CD14-positive monocyte (primary cell): ENCODE measurements around the gene ENKD1. TPM values are rescaled to one million over a fixed set of nuclear protein-coding genes. Genes with fewer than 3 reads are reported as not detected.

Source experiments
- DNase-seq, 3 donors: peaks; one replicate each; pipeline ENCODE4 v3.0.0-alpha.2; 2011 to 2022
- H2AFZ ChIP-seq: 2 replicates; pipeline ENCODE4 v1.6.0; 2012; ENCODE audit warnings: mild to moderate bottlenecking, low read depth, low read length, inconsistent platforms; ENCODE audit not compliant: insufficient read depth, poor library complexity, severe bottlenecking
- H3K27ac ChIP-seq, 2 donors: 1 replicate in 1 of 2; 2 replicates in 1 of 2; pipeline ENCODE4 v1.5.1; 2012 to 2013; ENCODE audit warnings: low read length in 2 of 2, control low read depth in 1 of 2, inconsistent platforms in 1 of 2, low read depth in 1 of 2, mild to moderate bottlenecking in 1 of 2
- H3K27me3 ChIP-seq, 2 donors: one replicate each; pipeline versions ENCODE4 v1.6.0 to v1.6.1; 2011 to 2013; ENCODE audit warnings: low read length in 2 of 2; ENCODE audit not compliant: control insufficient read depth in 2 of 2, insufficient read depth in 2 of 2
- H3K36me3 ChIP-seq, 2 donors: replicated peaks in 1 of 2; 1 replicate in 1 of 2; 2 replicates in 1 of 2; pipeline versions ENCODE4 v1.5.1 to v1.6.1; 2012 to 2013; ENCODE audit warnings: low read length in 2 of 2, control low read depth in 1 of 2, inconsistent platforms in 1 of 2, mild to moderate bottlenecking in 1 of 2; ENCODE audit not compliant: insufficient read depth in 2 of 2, control insufficient read depth in 1 of 2
- H3K4me1 ChIP-seq, 2 donors: 1 replicate in 1 of 2; 2 replicates in 1 of 2; pipeline versions ENCODE4 v1.5.1 to v1.6.1; 2012 to 2013; ENCODE audit warnings: low read length in 2 of 2, control low read depth in 1 of 2, inconsistent platforms in 1 of 2, mild to moderate bottlenecking in 1 of 2, moderate library complexity in 1 of 2; ENCODE audit not compliant: insufficient read depth in 2 of 2, control insufficient read depth in 1 of 2
- H3K4me2 ChIP-seq: replicated peaks from 2 replicates; pipeline ENCODE3; 2012; ENCODE audit warnings: low read length, moderate library complexity, mild to moderate bottlenecking; ENCODE audit not compliant: poor library complexity, severe bottlenecking; ENCODE audit errors: extremely low read depth
- H3K4me3 ChIP-seq, 3 experiments: fragments of 200-600 bp in 1 of 3; sonication (generic) in 1 of 3; replicated peaks in 1 of 3; 1 replicate in 2 of 3; 2 replicates in 1 of 3; pipeline ENCODE4 v1.5.1; 2011 to 2013; ENCODE audit warnings: low read length in 3 of 3, mild to moderate bottlenecking in 3 of 3, control low read depth in 2 of 3, low read depth in 2 of 3, inconsistent platforms in 1 of 3, moderate library complexity in 1 of 3
- H3K79me2 ChIP-seq: 2 replicates; pipeline ENCODE4 v1.6.0; 2012; ENCODE audit warnings: mild to moderate bottlenecking, control low read depth, inconsistent platforms, low read length, moderate library complexity; ENCODE audit not compliant: insufficient read depth
- H3K9ac ChIP-seq: 2 replicates; pipeline ENCODE4 v1.6.0; 2017; ENCODE audit warnings: low read length, mild to moderate bottlenecking; ENCODE audit not compliant: insufficient read depth, poor library complexity, severe bottlenecking
- H3K9me3 ChIP-seq, 2 donors: replicated peaks in 1 of 2; 1 replicate in 1 of 2; 2 replicates in 1 of 2; pipeline versions ENCODE4 v1.5.1 to v1.6.1; 2012 to 2013; ENCODE audit warnings: low read length in 2 of 2, control low read depth in 1 of 2; ENCODE audit not compliant: control insufficient read depth in 1 of 2, insufficient read depth in 1 of 2
- H4K20me1 ChIP-seq: 2 replicates; pipeline ENCODE4 v1.6.0; 2012; ENCODE audit warnings: mild to moderate bottlenecking, low read length, control low read depth, moderate library complexity; ENCODE audit not compliant: insufficient read depth
- H3K27ac Mint-ChIP-seq, 7 donors: one replicate each; pipeline ENCODE4 v1.8.0; 2020; ENCODE audit warnings: mild to moderate bottlenecking in 7 of 7, mixed read lengths in 7 of 7, moderate library complexity in 6 of 7, inconsistent platforms in 2 of 7
- H3K27me3 Mint-ChIP-seq, 3 donors: one replicate each; pipeline ENCODE4 v1.8.0; 2021 to 2022; ENCODE audit warnings: low read depth in 3 of 3, mild to moderate bottlenecking in 3 of 3, mixed read lengths in 3 of 3, moderate library complexity in 3 of 3, inconsistent platforms in 1 of 3
- H3K36me3 Mint-ChIP-seq, 2 donors: one replicate each; pipeline ENCODE4 v1.8.0; 2020; ENCODE audit warnings: mixed read lengths in 2 of 2, inconsistent platforms in 1 of 2, mild to moderate bottlenecking in 1 of 2
- H3K4me1 Mint-ChIP-seq: one replicate; pipeline ENCODE4 v1.8.0; 2020; ENCODE audit warnings: mild to moderate bottlenecking, mixed read lengths
- H3K4me3 Mint-ChIP-seq, 2 donors: one replicate each; pipeline ENCODE4 v1.8.0; 2020; ENCODE audit warnings: mild to moderate bottlenecking in 2 of 2, mixed read lengths in 2 of 2, moderate library complexity in 1 of 2
- H3K9me3 Mint-ChIP-seq, 7 donors: one replicate each; pipeline ENCODE4 v1.8.0; 2020 to 2022; ENCODE audit warnings: mixed read lengths in 7 of 7, mild to moderate bottlenecking in 6 of 7, moderate library complexity in 6 of 7, inconsistent platforms in 2 of 7
- CTCF ChIP-seq: fragments of 200-600 bp; IDR thresholded peaks from one replicate; pipeline ENCODE4 v1.8.0; 2022; ENCODE audit warnings: antibody characterized with exemption, mild to moderate bottlenecking
- WGBS: methylation state at CpG from one replicate; pipeline ENCODE4 v1.1.5; 2013; ENCODE audit warnings: missing lambda C conversion rate; ENCODE audit not compliant: insufficient coverage; 5-methylcytosine and 5-hydroxymethylcytosine counted together
- intact Hi-C, 2 donors: fragments of 100-400 bp; cut with micrococcal nuclease; formaldehyde crosslinking; loops; one replicate each; pipeline versions ENCODE4 v1.15.0 to v1.15.1; 2023
- polyA plus RNA-seq, 3 donors: library from polyadenylated mRNA; depleted of rRNA in 1 of 3; unstranded in 2 of 3; stranded (reverse) in 1 of 3; fragments of 300-500 nt in 2 of 3; fragments of >200 nt in 1 of 3; fragmentation: Illumina TruSeq in 2 of 3; gene quantifications; 1 replicate in 2 of 3; 2 replicates in 1 of 3; pipeline ENCODE4 v1.2.3, GENCODE V29; 2012 to 2021

Gene ENKD1
- polyA plus RNA-seq, 3 donors = 0.92 to 6.2 (median 3.2) TPM

GRCh38 chr16:67708368-67708771, 41.8 kb upstream of the ENKD1 start:
- DNase-seq = no peak
- no peak overlapping the region for H3K4me3 Mint-ChIP-seq

GRCh38 chr16:67707790-67708189, 41.2 kb upstream of the ENKD1 start:
- H3K4me1 Mint-ChIP-seq = peaks cover 5% of the 10 kb centered on the region
- no peak for DNase-seq
- H3K4me2 ChIP-seq = no peak overlapping the region
- H4K20me1 ChIP-seq = no peaks in the 10 kb centered on the region
- no peaks in the 10 kb centered on the region for H3K4me1 ChIP-seq
- H3K27ac ChIP-seq = no peak overlapping the region
- TF ChIP-seq CTCF = no peak
- intact Hi-C loops = no loop called here
- no peak overlapping the region for H3K9ac ChIP-seq
- H3K9me3 ChIP-seq = no peaks in the 10 kb centered on the region
- H3K79me2 ChIP-seq = peaks cover 15% of the 10 kb centered on the region
- H3K4me3 Mint-ChIP-seq = no peak overlapping the region
- H3K9me3 Mint-ChIP-seq = peaks cover 0 to 1% (median 0%) of the 10 kb centered on the region in 7 donors
- no peaks in the 10 kb centered on the region for H3K27me3 ChIP-seq
- no CpG with 5 or more reads among the region's 5 CpGs for WGBS
- peaks cover 3 to 7% of the 10 kb centered on the region in 2 donors for H3K36me3 Mint-ChIP-seq
- H3K4me3 ChIP-seq = no peak overlapping the region
- H3K36me3 ChIP-seq = no peaks in the 10 kb centered on the region
- H2AFZ ChIP-seq = no peak overlapping the region
- H3K27me3 Mint-ChIP-seq = no peaks in the 10 kb centered on the region
- no peak overlapping the region for H3K27ac Mint-ChIP-seq

More at GRCh38 chr16:67708368-67708771, 41.8 kb upstream of the ENKD1 start:
- Histone ChIP-seq H3K4me2 (no peak overlapping the region), H3K27me3 (no peaks in the 10 kb centered on the region), H3K79me2 (peaks cover 20% of the 10 kb centered on the region), H2AFZ (no peak overlapping the region), H3K27ac (no peak overlapping the region), H3K9ac (no peak overlapping the region), H3K36me3 (no peaks in the 10 kb centered on the region), H3K4me1 (peaks cover 4 to 5% of the 10 kb centered on the region in 2 donors), H3K9me3 (no peaks in the 10 kb centered on the region), H3K4me3 (no peak overlapping the region), H4K20me1 (peaks cover 4% of the 10 kb centered on the region)
- Mint-ChIP-seq H3K27me3 (no peaks in the 10 kb centered on the region), H3K4me1 (peaks cover 9% of the 10 kb centered on the region), H3K36me3 (peaks cover 3 to 7% of the 10 kb centered on the region in 2 donors), H3K27ac (no peak overlapping the region), H3K9me3 (peaks cover 0 to 1% (median 0%) of the 10 kb centered on the region in 7 donors)
- no CpG with 5 or more reads among the region's 2 CpGs for WGBS
- intact Hi-C loops = no loop called here
- no peak for TF ChIP-seq CTCF
